Peyer's patch (tissue), 4 donors: ENCODE measurements around the gene PTPRK.

Experiments used
- CTCF ChIP-seq, 6 experiments: fragments of 450-650 bp in 4 of 6; fragments of 200-600 bp in 2 of 6; sonication (generic) in 1 of 6; IDR thresholded peaks; one replicate each; pipeline ENCODE4 v1.5.1; 2017 to 2019; ENCODE audit warnings: antibody characterized with exemption in 6 of 6, mild to moderate bottlenecking in 3 of 6, moderate library complexity in 1 of 6
- POLR2A ChIP-seq, 2 donors: fragments of 450-650 bp; IDR thresholded peaks; one replicate each; pipeline ENCODE4 v1.5.1; 2017; ENCODE audit warnings: antibody characterized with exemption in 2 of 2, mild to moderate bottlenecking in 2 of 2, moderate library complexity in 2 of 2

- TF ChIP-seq CTCF (IDR thresholded peaks at IDR 0.05) (no peak), POLR2A (IDR thresholded peaks at IDR 0.05) (no peak)
These were observed 180.6 kb downstream of the PTPRK start for GRCh38 chr6:128339635-128340450.
